ENCODE data around the gene TRDN.

TRDN gene

GRCh38 chr6:123203928-123204327 is 432.8 kb downstream of the TRDN start:
- Histone ChIP-seq H3K27ac (no peak overlapping the region), H3K9ac (ENCODE audit: insufficient read length) (no peak overlapping the region), H3K36me3 (ENCODE audit: insufficient read depth, low read length) (no peaks in the 10 kb centered on the region), H3K9me3 (ENCODE audit: low read depth, low read length) (no peaks in the 10 kb centered on the region), H3K4me3 (no peak overlapping the region)
- no peak for DNase-seq (ENCODE audit: low read depth, low spot score)
- TF ChIP-seq FOXP2 (optimal IDR thresholded peaks at IDR 0.05; ENCODE audit: control extremely low read depth, extremely low read length, insufficient read depth) (no peak), EZH2 (IDR thresholded peaks at IDR 0.05) (no peak), POLR2AphosphoS5 (IDR thresholded peaks at IDR 0.05; ENCODE audit: borderline replicate concordance, low read depth, low read length) (no peak)

DNA sequence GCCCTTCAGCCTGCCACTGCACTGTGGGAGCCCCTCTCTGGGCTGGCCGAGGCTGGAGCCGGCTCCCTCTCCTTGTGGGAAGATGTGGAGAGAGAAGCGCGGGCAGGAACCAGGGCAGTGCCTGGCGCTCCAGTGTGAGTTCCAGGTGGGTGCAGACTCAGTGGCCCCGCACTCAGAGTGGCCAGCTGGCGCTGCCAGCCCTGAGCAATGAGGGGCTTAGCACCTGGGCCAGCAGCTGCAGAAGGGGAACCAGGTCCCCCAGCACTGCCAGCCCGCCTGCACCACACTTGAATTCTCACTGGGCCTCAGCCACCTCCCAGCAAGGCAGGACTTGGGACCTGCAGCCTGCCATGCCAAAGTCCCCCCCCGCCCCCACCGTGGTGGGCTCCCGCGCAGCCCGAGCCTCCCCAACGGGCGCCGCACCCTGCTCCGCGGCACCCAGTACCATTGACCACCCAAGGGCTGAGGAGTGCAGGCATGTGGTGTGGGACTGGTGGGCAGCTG is 434.8 kb downstream of the TRDN start:
- H3K9ac ChIP-seq (ENCODE audit: insufficient read length), result no peak overlapping the region
- no peak overlapping the region for H3K27ac ChIP-seq
- TF ChIP-seq FOXP2 (optimal IDR thresholded peaks at IDR 0.05; ENCODE audit: control extremely low read depth, extremely low read length, insufficient read depth) (no peak), EZH2 (IDR thresholded peaks at IDR 0.05) (no peak), POLR2AphosphoS5 (IDR thresholded peaks at IDR 0.05; ENCODE audit: borderline replicate concordance, low read depth, low read length) (no peak)
- no peaks in the 10 kb centered on the region for H3K36me3 ChIP-seq (ENCODE audit: insufficient read depth, low read length)
- no peaks in the 10 kb centered on the region for H3K9me3 ChIP-seq (ENCODE audit: low read depth, low read length)
- no peak overlapping the region for H3K4me3 ChIP-seq
- DNase-seq (ENCODE audit: low read depth, low spot score), result no peak

GRCh38 chr6:123193298-123193697 is 443.5 kb downstream of the TRDN start:
- H3K4me3 ChIP-seq, result no peak overlapping the region
- TF ChIP-seq POLR2AphosphoS5 (IDR thresholded peaks at IDR 0.05; ENCODE audit: borderline replicate concordance, low read depth, low read length), result no peak
- no peak for TF ChIP-seq FOXP2 (optimal IDR thresholded peaks at IDR 0.05; ENCODE audit: control extremely low read depth, extremely low read length, insufficient read depth)
- no peak for TF ChIP-seq EZH2 (IDR thresholded peaks at IDR 0.05)
- DNase-seq (ENCODE audit: low read depth, low spot score), result no peak
- H3K9ac ChIP-seq (ENCODE audit: insufficient read length), result no peak overlapping the region
- no peaks in the 10 kb centered on the region for H3K9me3 ChIP-seq (ENCODE audit: low read depth, low read length)
- no peaks in the 10 kb centered on the region for H3K36me3 ChIP-seq (ENCODE audit: insufficient read depth, low read length)
- no peak overlapping the region for H3K27ac ChIP-seq

GRCh38 chr6:123189816-123190215 is 446.9 kb downstream of the TRDN start:
- Histone ChIP-seq H3K9me3 (ENCODE audit: low read depth, low read length) (no peaks in the 10 kb centered on the region), H3K36me3 (ENCODE audit: insufficient read depth, low read length) (no peaks in the 10 kb centered on the region), H3K9ac (ENCODE audit: insufficient read length) (no peak overlapping the region), H3K27ac (no peak overlapping the region), H3K4me3 (no peak overlapping the region)
- TF ChIP-seq FOXP2 (optimal IDR thresholded peaks at IDR 0.05; ENCODE audit: control extremely low read depth, extremely low read length, insufficient read depth), result no peak
- no peak for TF ChIP-seq EZH2 (IDR thresholded peaks at IDR 0.05)
- no peak for TF ChIP-seq POLR2AphosphoS5 (IDR thresholded peaks at IDR 0.05; ENCODE audit: borderline replicate concordance, low read depth, low read length)
- DNase-seq (ENCODE audit: low read depth, low spot score), result no peak

- no peaks in the 10 kb centered on the region for H3K36me3 ChIP-seq (ENCODE audit: insufficient read depth, low read length)
- no peak for TF ChIP-seq EZH2 (IDR thresholded peaks at IDR 0.05)
- TF ChIP-seq FOXP2 (optimal IDR thresholded peaks at IDR 0.05; ENCODE audit: control extremely low read depth, extremely low read length, insufficient read depth), result no peak
- no peak for TF ChIP-seq POLR2AphosphoS5 (IDR thresholded peaks at IDR 0.05; ENCODE audit: borderline replicate concordance, low read depth, low read length)
- H3K9me3 ChIP-seq (ENCODE audit: low read depth, low read length), result no peaks in the 10 kb centered on the region
- no peak overlapping the region for H3K9ac ChIP-seq (ENCODE audit: insufficient read length)
- H3K4me3 ChIP-seq, result no peak overlapping the region
- no peak overlapping the region for H3K27ac ChIP-seq
- no peak for DNase-seq (ENCODE audit: low read depth, low spot score)
These were observed 453.8 kb downstream of the TRDN start for GRCh38 chr6:123182998-123183397.

GRCh38 chr6:123176706-123177105 is 460.0 kb downstream of the TRDN start:
- TF ChIP-seq POLR2AphosphoS5 (IDR thresholded peaks at IDR 0.05; ENCODE audit: borderline replicate concordance, low read depth, low read length), result no peak
- Histone ChIP-seq H3K4me3 (no peak overlapping the region), H3K36me3 (ENCODE audit: insufficient read depth, low read length) (no peaks in the 10 kb centered on the region), H3K27ac (no peak overlapping the region), H3K9ac (ENCODE audit: insufficient read length) (no peak overlapping the region), H3K9me3 (ENCODE audit: low read depth, low read length) (no peaks in the 10 kb centered on the region)
- no peak for DNase-seq (ENCODE audit: low read depth, low spot score)

DNA sequence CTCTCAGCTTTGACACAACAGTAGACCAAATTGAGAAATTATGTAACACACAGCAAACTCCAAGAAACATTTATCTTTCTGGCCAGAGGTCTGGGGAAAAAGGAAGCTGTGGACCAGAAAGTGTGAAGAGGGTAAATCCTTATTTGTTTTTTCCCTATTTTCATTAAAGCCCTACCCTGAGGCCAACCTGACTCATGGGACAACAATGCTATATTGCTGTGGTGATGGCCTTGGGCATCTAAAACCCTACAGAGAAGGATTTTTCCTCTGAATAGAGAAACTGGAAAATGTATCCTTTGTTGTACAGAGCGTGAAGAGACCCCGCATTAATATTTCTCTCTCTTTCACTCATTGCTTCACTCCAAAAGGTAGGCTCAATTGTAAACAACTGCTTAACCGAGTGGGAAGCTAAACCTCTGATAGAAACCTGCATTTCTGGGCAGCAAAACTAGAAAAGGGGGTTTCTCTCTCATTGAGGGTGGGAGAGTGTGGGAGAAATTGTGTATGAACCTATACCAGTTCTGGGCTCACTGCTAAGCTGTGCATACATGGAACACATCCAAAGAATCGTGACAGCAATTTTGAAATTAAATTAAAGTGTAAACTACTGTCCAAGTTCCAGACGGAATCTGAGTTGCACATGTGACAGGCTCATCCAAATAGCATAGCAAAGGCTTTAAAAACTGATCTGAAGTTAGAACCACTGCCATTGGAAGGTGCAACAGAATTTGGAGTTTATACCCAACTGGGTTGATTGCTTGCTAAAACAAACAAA is 465.2 kb downstream of the TRDN start:
- Histone ChIP-seq H3K27ac (no peak overlapping the region), H3K4me3 (no peak overlapping the region), H3K9me3 (ENCODE audit: low read depth, low read length) (no peaks in the 10 kb centered on the region), H3K36me3 (ENCODE audit: insufficient read depth, low read length) (no peaks in the 10 kb centered on the region), H3K9ac (ENCODE audit: insufficient read length) (no peak overlapping the region)
- DNase-seq (ENCODE audit: low read depth, low spot score), result no peak
- TF ChIP-seq FOXP2 (optimal IDR thresholded peaks at IDR 0.05; ENCODE audit: control extremely low read depth, extremely low read length, insufficient read depth) (no peak), POLR2AphosphoS5 (IDR thresholded peaks at IDR 0.05; ENCODE audit: borderline replicate concordance, low read depth, low read length) (no peak), EZH2 (IDR thresholded peaks at IDR 0.05) (no peak)

- Histone ChIP-seq H3K4me3 (no peak overlapping the region), H3K9ac (ENCODE audit: insufficient read length) (no peak overlapping the region), H3K36me3 (ENCODE audit: insufficient read depth, low read length) (no peaks in the 10 kb centered on the region), H3K9me3 (ENCODE audit: low read depth, low read length) (no peaks in the 10 kb centered on the region), H3K27ac (no peak overlapping the region)
- TF ChIP-seq EZH2 (IDR thresholded peaks at IDR 0.05) (no peak), POLR2AphosphoS5 (IDR thresholded peaks at IDR 0.05; ENCODE audit: borderline replicate concordance, low read depth, low read length) (no peak), FOXP2 (optimal IDR thresholded peaks at IDR 0.05; ENCODE audit: control extremely low read depth, extremely low read length, insufficient read depth) (no peak)
- no peak for DNase-seq (ENCODE audit: low read depth, low spot score)
These were observed 467.0 kb downstream of the TRDN start for GRCh38 chr6:123169774-123170095.

Measured in SK-N-MC (cell line).